NB4 (cell line): ENCODE data around the gene MASP1.

Source experiments
- CTCF ChIP-seq: IDR thresholded peaks from one replicate; pipeline ENCODE4 v1.5.1; 2012; ENCODE audit warnings: low read depth, low read length
- POLR2A ChIP-seq: IDR thresholded peaks from 2 replicates; pipeline ENCODE4 v1.6.1; 2011; ENCODE audit warnings: mild to moderate bottlenecking; ENCODE audit not compliant: insufficient read length; ENCODE audit errors: extremely low read depth

GRCh38 chr3:187325632-187326031 is 34.1 kb upstream of the MASP1 start:
- TF ChIP-seq POLR2A = no peak
- TF ChIP-seq CTCF = no peak
